ENCODE measurements around the gene LMO7.
A peak's percentile ranks its signal among the peaks of the same experiment; 100 is the strongest.
"Not testable (repeated sequence)": the region's sequence is repeated elsewhere in the genome, so short reads cannot be mapped to it uniquely, and the experiment has no call there.

The LMO7 gene

DNA sequence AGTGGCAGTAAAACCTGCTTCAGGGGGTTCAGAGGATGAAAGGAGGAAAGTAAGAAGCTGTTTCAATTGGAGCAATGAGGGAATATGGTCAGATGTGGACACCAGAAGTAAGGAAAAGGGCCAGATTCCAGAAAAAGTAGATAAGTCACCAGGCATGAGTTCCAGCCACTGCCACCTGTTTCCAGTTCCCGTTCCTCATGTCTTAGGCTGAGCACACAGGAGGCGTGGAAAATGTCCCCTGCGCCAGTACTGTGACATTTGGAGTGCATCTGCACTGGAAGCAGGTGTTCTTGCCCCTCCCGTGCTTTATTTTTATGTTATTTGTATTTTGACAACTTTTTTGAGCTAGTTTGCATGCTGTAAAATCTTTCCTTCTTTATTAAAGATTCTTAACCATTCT, 25.3 kb downstream of the LMO7 start:
- TF ChIP-seq POLR2A (IDR thresholded peaks at IDR 0.05; ENCODE audit: low read length) (no peak), GATA1 (IDR thresholded peaks at IDR 0.05; ENCODE audit: low read depth, low read length) (no peak)
- no peak for DNase-seq

DNA sequence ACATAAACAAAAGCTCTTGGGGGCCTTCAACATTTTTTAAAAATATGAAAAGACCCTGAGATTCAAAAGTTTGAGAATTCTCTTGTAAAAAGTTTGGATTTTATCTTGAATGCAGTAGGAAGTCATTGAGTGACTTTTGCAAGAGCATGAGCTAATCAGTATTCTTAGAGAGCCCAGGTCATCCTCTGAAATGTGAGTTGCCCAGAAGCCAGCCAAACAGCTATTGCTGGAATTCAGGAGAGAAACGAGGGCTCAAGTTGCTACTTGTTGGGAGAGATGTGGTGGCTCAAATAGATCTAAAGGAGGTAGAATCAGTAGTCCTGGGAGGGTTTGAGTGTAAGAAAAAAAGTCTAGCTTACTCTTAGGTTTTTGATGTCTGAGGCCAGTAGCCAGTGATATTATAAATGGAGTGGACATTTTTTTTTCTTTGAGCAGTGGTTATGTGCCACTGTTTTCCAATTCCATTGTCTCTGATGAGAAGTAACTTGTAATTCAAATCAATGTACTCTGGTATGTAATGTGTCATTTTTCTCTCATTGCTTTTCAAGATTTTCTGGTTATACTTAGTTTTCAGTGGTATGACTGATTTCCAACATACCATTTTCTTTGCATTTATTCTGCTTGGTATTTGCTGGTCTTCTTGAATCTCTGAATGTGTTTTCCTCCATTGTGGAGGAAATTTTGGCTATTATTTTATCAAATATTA, 30.7 kb downstream of the LMO7 start:
- DNase-seq, result no peak
- TF ChIP-seq GATA1 (IDR thresholded peaks at IDR 0.05; ENCODE audit: low read depth, low read length), result no peak
- no peak for TF ChIP-seq POLR2A (IDR thresholded peaks at IDR 0.05; ENCODE audit: low read length)

DNA sequence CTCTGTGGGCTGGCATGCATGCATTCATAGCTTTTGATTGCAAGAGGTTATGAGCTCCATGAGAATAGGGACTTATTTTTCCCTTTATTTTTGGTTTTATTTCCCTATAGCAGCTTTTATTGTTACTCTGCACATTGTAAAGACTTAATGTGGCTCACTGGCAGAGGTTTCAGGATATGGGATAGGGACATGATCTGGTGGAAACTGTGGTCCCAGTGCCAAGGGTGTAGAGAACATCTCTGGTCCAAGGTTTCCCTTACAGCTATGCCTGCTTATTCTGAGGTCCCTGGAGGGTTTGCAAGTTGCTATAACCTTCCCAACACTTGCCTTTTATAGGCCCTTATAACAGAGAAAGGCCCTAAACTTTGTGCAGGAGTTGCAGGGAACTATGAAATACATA, 33.6 kb downstream of the LMO7 start:
- TF ChIP-seq POLR2A (IDR thresholded peaks at IDR 0.05; ENCODE audit: low read length) (no peak), GATA1 (IDR thresholded peaks at IDR 0.05; ENCODE audit: low read depth, low read length) (no peak)
- no peak for DNase-seq

DNA sequence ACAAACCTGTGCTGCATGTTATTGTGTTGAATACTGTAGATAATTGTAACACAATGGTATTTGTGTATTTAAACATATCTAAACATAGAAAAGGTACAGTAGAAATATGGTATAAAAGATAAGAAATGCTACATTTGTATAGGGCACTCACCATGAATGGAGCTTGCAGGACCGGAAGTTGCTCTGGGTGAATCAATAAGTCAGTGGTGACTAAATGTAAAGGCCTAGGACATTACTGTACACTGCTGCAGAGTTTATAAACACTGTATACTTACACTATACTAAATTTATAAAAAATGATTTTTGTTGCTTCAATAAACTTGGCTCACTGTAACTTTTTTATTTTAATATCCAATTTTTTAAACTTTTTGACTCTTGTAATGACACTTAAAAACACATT, 34.4 kb downstream of the LMO7 start:
- DNase-seq, result no peak
- no peak for TF ChIP-seq GATA1 (IDR thresholded peaks at IDR 0.05; ENCODE audit: low read depth, low read length)
- no peak for TF ChIP-seq POLR2A (IDR thresholded peaks at IDR 0.05; ENCODE audit: low read length)

DNA sequence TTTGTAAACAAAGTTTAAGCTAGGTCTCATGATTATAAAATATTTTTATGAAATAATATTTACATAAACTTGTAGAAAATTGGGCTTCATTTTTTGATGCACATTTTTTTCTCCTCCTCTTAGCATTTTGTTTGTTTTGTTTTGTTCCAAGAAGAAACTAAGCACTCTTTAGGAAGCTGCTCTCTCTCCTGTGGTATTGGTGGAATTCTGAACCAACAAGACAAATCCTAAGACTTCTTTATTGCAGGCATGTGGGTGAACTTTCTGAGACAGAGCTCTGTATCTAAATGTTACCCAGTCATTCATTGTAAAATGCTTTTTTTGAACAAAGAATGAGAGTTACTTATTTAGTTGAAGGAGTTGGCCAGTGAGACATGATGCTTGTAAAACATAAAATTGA, 39.3 kb downstream of the LMO7 start:
- no peak for TF ChIP-seq GATA1 (IDR thresholded peaks at IDR 0.05; ENCODE audit: low read depth, low read length)
- TF ChIP-seq POLR2A (IDR thresholded peaks at IDR 0.05; ENCODE audit: low read length), result no peak
- DNase-seq, result no peak

DNA sequence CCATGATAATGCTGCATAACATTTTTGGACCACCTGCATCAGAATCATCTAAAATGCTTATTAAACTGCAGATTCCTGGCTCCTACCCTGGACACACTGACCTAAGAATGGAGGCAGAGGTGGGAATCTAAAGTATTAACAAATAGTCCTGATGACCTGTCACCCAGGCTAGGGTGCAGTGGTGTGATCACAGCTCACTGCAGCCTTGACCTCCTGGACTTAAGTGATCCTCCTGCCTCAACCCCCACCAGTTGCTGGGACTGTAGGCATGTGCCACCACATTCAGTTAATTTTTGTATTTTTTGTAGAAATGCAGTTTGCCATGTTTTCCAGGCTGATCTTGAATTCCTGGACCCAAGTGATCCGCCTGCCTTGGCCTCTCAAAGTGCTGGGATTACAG, 43.3 kb downstream of the LMO7 start:
- no peak for TF ChIP-seq POLR2A (IDR thresholded peaks at IDR 0.05; ENCODE audit: low read length)
- TF ChIP-seq GATA1 (IDR thresholded peaks at IDR 0.05; ENCODE audit: low read depth, low read length), result no peak
- DNase-seq, result no peak

DNA sequence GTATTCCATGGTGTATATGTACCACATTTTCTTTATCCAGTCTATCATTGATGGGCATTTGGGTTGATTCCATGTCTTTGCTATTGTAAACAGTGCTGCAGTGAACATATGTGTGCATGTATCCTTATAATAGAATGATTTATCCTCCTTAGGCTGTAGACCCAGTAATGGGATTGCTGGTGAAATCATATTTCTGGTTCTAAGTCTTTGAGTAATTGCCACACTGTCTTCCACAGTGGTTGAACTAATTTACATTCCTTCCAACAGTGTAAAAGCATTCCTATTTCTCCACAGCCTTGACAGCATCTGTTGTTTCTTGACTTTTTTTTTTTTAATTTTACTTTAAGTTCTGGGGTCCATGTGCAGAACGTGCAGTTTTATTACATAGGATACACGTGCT, 44.1 kb downstream of the LMO7 start:
- DNase-seq, result not testable (repeated sequence)

DNA sequence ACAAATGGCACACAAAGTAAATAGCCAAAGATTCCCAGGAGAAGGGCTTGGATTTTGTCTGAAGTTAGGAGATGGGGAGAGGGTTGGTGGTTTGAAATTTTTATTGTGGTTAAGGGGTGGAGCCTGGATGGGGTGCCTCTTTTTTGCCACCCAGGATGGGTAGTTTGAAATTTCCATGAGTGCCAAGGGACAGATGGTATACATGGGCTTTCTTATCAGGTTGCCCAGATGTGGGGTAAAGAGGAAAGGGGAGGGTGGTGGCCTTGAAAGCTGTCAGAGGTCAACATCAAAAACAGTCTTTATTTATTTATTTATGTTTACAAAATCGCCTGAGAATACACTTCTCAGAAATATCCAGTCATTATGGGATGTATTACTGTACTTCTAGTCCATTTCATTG, 46.2 kb downstream of the LMO7 start:
- TF ChIP-seq GATA1 (IDR thresholded peaks at IDR 0.05; ENCODE audit: low read depth, low read length), result no peak
- TF ChIP-seq POLR2A (IDR thresholded peaks at IDR 0.05; ENCODE audit: low read length), result no peak
- DNase-seq, result no peak

DNA sequence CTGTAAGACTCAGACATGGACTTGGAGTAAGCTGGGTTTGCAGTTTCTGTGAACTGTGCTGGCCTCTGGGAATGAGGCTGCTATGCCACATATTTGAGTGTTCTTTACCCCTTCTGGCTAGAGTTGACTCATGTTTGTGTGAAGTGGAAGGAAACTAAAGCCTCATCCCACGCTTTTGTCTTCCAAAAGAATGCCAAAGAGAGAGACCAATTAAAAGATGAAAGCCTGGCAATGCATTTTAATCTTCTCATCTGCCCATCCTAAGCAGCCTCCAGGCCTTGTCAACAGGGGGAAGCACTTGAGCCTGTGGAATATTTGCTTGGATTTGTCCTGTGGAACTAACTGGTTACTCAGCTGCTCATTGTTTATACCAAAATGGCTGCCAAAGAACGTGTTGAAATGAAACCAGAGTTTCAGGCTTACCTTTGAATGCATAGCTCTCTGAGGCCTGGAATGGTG, 49.1 kb downstream of the LMO7 start:
- TF ChIP-seq POLR2A (IDR thresholded peaks at IDR 0.05; ENCODE audit: low read length) (no peak), GATA1 (IDR thresholded peaks at IDR 0.05; ENCODE audit: low read depth, low read length) (no peak)
- no peak for DNase-seq

DNA sequence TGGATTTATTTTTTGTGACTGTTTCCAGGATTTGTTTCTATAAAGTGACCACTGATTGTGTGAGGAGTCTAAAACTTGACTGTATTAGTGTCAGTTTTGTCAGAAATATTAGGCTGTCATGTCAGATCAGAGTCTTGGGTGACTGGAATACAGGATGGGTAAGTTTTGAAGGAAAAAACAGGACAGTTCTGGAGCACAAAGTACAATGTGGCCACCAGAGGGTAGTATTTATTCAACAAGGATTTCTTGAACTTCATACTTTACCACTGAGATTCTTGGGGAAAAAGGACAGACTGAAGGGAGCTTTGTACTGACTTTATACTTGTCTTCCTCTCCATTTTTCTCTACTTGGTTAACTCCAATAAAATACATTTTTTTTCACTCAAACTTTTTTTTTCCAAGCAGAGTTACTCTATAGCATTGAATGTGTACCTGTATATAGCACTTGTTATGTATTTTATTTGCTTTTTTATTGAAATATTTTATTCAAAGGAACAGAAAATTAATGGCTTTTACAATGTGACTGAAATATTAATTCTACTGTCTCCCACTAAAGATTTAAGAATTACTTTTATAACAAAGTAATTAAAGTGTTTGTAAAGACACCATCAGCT, 51.1 kb downstream of the LMO7 start:
- TF ChIP-seq GATA1 (IDR thresholded peaks at IDR 0.05; ENCODE audit: low read depth, low read length) (no peak), POLR2A (IDR thresholded peaks at IDR 0.05; ENCODE audit: low read length) (no peak)
- peak in 1 of 2 experiments; percentile 16 for DNase-seq

DNA sequence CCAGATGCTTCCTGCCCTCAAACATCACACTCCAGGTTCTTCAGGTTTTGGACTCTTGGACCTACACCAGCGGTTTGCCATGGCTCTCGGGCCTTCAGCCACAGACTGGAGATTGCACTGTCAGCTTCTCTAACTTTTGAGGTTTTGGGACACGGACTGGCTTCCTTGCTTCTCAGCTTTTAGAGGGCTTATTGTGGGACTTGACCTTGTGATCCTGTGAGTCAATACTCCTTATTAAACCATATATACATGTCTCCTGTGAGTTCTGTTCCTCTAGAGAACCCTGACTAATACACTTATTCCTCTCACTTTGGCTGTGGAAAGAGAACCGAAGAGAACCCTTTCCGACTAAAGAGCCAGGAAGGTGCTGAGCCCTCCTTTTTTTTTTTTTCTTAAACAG, 53.6 kb downstream of the LMO7 start:
- DNase-seq, result no peak
- no peak for TF ChIP-seq GATA1 (IDR thresholded peaks at IDR 0.05; ENCODE audit: low read depth, low read length)
- TF ChIP-seq POLR2A (IDR thresholded peaks at IDR 0.05; ENCODE audit: low read length), result no peak

DNA sequence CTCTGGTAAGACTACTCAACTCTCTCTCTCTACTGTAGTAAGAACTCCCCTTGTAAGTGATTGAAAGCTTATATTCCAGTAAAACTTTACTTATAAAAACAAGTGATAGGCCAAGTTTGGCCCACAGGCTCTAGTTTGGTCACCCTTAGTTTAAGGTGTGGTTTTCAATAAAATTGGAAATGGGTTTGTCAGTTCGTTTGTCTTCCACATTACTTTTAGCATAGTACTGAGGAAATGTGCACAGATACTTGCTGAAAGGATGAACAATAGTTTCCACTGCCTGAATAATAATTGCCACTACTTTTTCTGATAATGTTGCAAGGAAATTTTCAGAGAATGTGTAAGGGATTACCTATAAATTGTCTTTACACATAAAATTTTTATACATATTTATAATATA, 54.5 kb downstream of the LMO7 start:
- TF ChIP-seq POLR2A (IDR thresholded peaks at IDR 0.05; ENCODE audit: low read length) (no peak), GATA1 (IDR thresholded peaks at IDR 0.05; ENCODE audit: low read depth, low read length) (no peak)

DNA sequence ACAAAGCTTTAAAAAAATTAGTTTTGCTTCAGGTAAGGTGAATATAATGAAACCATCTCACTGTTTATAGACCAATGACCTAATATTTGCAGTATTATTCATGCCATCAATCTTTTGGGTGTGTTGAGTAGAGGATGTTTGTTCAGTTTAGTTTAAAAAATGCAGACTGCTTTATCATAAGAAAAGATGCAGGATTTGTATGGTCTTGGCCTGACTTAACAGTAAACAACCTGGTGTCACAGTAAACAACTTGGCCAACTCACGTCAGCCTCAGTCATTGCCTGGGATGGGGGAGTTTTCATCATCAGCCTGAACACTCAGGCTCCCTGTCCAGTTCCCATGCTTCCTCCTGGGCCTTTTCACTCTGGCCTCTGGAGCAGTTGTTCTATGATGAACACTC, 55.1 kb downstream of the LMO7 start:
- DNase-seq, result no peak
- TF ChIP-seq GATA1 (IDR thresholded peaks at IDR 0.05; ENCODE audit: low read depth, low read length) (no peak), POLR2A (IDR thresholded peaks at IDR 0.05; ENCODE audit: low read length) (no peak)

More for the DNA sequence above, 54.5 kb downstream of the LMO7 start:
- DNase-seq, result no peak

DNA sequence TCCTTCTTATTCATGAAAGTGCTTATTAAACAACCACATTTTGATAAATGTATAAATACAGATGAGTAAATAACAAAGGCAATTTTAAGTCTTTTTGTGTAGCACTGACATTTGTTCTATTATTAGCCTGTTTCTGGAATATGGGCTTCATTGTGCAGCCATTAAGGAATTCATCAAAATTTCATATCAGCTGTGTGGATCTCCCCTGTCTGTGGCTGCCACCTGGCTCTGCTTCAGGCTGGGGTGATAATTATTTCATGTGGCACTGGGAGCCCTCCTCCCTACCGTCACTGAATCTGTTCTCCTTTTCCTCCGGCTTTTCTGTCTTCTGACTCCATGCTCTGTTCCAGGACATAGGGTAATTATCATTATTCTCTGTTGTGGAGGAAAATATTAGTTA, 57.1 kb downstream of the LMO7 start:
- TF ChIP-seq GATA1 (IDR thresholded peaks at IDR 0.05; ENCODE audit: low read depth, low read length), result no peak
- no peak for TF ChIP-seq POLR2A (IDR thresholded peaks at IDR 0.05; ENCODE audit: low read length)
- DNase-seq, result no peak

DNA sequence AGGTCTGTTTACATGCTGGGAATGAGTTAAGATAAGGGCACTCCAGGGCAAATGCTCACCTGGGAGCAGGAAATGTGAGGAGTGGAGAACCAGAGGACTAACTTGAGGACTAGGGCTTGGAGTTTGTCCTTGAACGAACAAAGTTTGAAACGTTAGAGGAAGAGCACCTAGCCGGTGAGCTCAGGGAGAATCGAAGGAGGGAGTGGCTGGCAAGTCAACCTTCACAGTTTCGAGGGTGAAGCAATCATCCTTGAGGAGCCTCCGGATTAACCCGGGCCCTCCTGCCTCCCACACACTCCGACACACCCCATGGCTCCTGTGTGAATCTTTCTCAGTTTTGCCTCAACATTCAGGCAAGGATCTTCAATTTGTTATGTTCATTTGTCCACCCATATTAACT, 58.6 kb downstream of the LMO7 start:
- no peak for TF ChIP-seq GATA1 (IDR thresholded peaks at IDR 0.05; ENCODE audit: low read depth, low read length)
- TF ChIP-seq POLR2A (IDR thresholded peaks at IDR 0.05; ENCODE audit: low read length), result no peak
- no peak for DNase-seq

DNA sequence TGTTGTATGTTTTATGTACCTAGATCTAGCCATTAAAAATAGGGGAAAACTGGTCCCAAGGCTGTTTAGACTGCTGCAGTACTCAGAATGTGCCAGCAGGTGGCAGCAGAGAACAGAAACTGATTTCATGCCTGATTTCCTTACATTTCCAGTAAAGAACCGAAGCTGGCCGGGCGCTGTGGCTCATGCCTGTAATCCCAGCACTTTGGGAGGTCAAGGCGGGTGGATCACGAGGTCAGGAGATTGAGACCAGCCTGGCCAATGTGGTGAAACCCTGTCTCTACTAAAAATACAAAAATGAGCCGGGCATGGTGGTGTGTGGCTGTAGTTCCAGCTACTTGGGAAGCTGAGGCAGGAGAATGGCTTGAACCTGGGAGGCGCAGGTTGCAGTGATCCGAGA, 59.8 kb downstream of the LMO7 start:
- peak; percentile 51 to 77 for DNase-seq

Measured in erythroblast (primary cell).